ENCODE measurements around the gene NAPA.

DNA sequence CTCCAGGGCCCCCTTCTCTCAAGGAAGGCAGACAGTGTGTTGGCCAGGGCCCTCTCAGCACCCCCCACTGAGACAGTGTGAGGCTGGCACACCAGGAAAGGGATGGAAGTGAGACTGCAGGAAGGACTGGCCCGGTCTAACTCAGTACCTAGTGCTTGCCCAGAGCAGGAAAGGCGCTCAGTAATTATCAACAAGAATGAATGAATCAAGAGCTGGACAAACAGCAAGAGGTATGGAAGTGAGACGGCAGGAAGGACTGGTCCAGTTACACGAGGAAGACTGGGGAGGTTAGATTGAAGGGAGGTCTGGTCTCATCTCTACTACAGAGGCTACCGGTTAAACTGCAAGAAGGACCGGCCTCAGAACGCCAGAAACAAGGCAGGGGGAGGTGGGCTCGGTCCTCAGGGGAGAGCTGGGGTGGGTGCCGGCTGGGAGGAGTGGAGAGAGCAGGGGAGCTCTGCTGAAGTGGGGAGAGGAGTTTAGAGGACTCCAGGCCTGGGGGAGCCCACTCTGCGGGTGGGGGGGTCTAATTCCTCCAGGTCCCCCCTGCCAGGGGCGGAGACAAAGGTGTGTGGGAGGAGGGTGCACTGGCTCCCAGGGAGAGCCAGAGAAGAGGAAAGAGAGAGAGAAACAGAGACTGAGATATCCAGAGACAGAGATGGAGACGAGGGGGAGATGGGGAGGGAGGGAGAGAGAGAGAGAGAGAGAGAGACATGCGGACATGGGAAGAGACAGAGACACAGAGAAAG, 44.2 kb downstream of the NAPA start:
- TF ChIP-seq ZNF850 (CRISPR knock-in tag; conservative IDR thresholded peaks at IDR 0.05) (no peak), ZNF530 (CRISPR knock-in tag; IDR thresholded peaks at IDR 0.05; ENCODE audit: low read depth) (no peak), NCOA1 (CRISPR knock-in tag; IDR thresholded peaks at IDR 0.05) (no peak), TAF1 (CRISPR knock-in tag; IDR thresholded peaks at IDR 0.05) (no peak)
- TF ChIP-seq, protein P1, sequence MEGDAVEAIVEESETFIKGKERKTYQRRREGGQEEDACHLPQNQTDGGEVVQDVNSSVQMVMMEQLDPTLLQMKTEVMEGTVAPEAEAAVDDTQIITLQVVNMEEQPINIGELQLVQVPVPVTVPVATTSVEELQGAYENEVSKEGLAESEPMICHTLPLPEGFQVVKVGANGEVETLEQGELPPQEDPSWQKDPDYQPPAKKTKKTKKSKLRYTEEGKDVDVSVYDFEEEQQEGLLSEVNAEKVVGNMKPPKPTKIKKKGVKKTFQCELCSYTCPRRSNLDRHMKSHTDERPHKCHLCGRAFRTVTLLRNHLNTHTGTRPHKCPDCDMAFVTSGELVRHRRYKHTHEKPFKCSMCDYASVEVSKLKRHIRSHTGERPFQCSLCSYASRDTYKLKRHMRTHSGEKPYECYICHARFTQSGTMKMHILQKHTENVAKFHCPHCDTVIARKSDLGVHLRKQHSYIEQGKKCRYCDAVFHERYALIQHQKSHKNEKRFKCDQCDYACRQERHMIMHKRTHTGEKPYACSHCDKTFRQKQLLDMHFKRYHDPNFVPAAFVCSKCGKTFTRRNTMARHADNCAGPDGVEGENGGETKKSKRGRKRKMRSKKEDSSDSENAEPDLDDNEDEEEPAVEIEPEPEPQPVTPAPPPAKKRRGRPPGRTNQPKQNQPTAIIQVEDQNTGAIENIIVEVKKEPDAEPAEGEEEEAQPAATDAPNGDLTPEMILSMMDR (CRISPR knock-in tag; IDR thresholded peaks at IDR 0.05) = no peak
